ENCODE measurements around the gene GABRG1. TPM values are rescaled to one million over a fixed set of nuclear protein-coding genes. Genes with fewer than 3 reads are reported as not detected.

GABRG1 gene
- total RNA-seq = under 1 TPM in 1 of 4 donors, not detected in 3; 0.33 TPM

GRCh38 chr4:46123913-46124755 lies at the start of gene GABRG1:
Gene GABRG1 (minus strand): TSS chr4:46124054. CDS start chr4:46123913, 141 bp downstream.
- no peak for TF ChIP-seq CTCF (IDR thresholded peaks at IDR 0.05; ENCODE audit: low read depth)

- no peak for TF ChIP-seq CTCF (IDR thresholded peaks at IDR 0.05; ENCODE audit: low read depth)
Observed at GRCh38 chr4:46146993-46147392, 23.1 kb upstream of the GABRG1 start.

- TF ChIP-seq CTCF (IDR thresholded peaks at IDR 0.05; ENCODE audit: low read depth) = no peak
Observed at GRCh38 chr4:46131498-46132057, 7.7 kb upstream of the GABRG1 start.

- no peak for TF ChIP-seq CTCF (IDR thresholded peaks at IDR 0.05; ENCODE audit: low read depth)
Observed at GRCh38 chr4:46124773-46125413, 1.0 kb upstream of the GABRG1 start.

GRCh38 chr4:46081674-46082073 lies 42.2 kb downstream of the GABRG1 start:
- no peak for TF ChIP-seq CTCF (IDR thresholded peaks at IDR 0.05; ENCODE audit: low read depth)

GRCh38 chr4:46081248-46081647 lies 42.6 kb downstream of the GABRG1 start:
- no peak for TF ChIP-seq CTCF (IDR thresholded peaks at IDR 0.05; ENCODE audit: low read depth)

- no peak for TF ChIP-seq CTCF (IDR thresholded peaks at IDR 0.05; ENCODE audit: low read depth)
Observed at GRCh38 chr4:46073778-46074177, 50.1 kb downstream of the GABRG1 start.
